Measurements from ENCODE around the gene MUC3A.
"Not testable (repeated sequence)": the region's sequence is repeated elsewhere in the genome, so short reads cannot be mapped to it uniquely, and the experiment has no call there.

MUC3A gene

DNA sequence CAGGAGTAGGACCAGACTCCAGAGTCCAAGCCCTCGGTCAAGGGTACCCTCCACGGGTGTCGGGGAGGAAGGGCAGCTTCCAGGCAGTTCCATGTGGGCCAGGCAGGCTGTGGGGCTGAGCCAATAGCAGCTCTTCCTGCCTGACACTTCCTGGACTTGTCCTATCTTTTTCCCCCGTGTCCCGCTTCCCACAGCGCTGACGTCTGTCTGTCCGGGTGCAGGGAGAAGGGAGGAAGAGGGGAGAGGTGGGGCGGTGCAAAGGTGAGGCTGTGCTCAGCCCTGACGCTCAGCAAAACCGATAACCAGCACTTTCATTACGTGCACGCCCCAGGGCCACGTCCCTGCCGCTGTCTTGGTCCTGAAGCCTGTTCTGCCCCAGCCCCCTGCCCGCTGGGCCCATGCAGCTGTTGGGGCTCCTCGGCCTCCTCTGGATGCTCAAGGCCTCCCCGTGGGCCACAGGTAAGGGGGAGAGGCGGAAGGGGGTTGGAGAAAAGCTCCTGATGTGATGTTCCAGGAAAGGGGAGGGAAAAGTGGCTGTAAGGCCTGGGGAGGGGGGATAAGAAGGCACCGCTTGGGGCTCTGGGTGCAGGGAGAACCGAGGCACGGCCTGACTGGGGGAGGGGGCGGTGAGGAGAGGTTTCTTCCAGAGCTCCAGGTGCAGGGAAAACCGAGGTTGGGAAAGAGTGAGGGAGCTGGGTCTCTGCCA lies at the start of gene MUC3A:
Gene MUC3A (plus strand): TSS at position 308 of the 706 bp plus-strand sequence. CDS start 91 bp downstream, at position 399.
- DNase-seq, result no peak

DNA sequence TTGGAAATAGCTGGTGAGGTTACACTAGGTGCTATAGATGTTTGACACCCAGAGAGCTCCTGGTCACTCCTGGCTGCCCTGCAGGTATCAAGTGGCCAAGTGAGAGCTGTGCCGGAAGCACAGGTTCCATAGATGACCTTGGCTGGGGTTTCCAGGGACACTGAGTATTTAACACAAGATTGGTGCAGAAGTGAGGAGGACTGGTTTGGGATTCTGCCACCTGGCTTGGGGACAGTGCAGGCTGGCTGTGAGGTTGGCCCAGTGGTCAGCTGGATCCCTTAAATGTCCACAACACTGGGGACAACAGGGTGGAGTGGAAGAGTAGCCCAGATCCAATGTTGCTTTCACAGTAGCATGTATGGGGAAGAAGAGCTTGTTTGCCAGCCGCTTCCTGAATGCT lies 48.4 kb upstream of the MUC3A start:
- no peak for DNase-seq

- DNase-seq, result no peak
These were observed 47.4 kb upstream of the MUC3A start for GRCh38 chr7:100901921-100902332.

GRCh38 chr7:100902638-100903037 lies 46.7 kb upstream of the MUC3A start:
- no peak for DNase-seq

DNA sequence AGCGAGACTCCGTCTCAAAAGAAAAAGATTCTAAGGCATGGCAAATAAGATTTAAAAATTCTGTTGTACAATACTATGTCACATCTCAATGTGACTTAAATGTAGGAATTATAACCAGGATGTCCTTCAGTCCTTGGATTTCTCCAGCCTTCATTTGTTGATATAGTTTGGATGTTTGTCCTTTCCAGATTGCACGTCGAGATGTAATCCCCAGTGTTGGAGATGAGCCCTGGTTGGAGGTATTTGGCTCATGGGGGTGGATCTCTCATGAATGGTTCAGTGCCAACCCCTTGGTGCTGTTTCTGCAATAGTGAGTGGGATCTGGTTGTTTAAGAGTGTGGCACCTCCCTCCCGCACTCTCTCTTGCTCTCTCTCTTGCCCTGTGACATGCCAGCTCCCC lies 40.8 kb upstream of the MUC3A start:
- DNase-seq, result no peak

DNA sequence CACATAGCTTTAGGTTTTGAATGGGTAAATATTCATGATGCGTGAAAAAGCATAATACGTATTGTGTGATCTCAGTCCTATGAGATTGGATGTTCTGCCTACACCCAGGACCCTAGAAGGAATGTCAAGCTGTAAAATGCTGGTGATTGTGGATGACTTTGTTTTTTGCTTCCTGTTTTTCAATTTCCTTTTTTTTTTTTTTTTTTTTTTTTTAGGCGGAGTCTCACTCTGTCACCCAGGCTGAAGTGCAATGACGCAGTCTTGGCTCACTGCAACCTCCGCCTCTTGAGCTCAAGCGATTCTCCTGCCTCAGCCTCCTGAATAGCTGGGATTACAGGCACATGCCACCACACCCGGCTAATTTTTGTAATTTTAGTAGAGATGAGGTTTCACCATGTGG lies 38.9 kb upstream of the MUC3A start:
- not testable (repeated sequence) for DNase-seq

- no peak for DNase-seq
These were observed 37.9 kb upstream of the MUC3A start for GRCh38 chr7:100911484-100911883.

GRCh38 chr7:100914208-100914878 lies 35.0 kb upstream of the MUC3A start:
- DNase-seq, result no peak

GRCh38 chr7:100914879-100915447 lies 34.4 kb upstream of the MUC3A start:
- no peak for DNase-seq

- not testable (repeated sequence) for DNase-seq
These were observed 30.0 kb upstream of the MUC3A start for GRCh38 chr7:100919335-100919734.

DNA sequence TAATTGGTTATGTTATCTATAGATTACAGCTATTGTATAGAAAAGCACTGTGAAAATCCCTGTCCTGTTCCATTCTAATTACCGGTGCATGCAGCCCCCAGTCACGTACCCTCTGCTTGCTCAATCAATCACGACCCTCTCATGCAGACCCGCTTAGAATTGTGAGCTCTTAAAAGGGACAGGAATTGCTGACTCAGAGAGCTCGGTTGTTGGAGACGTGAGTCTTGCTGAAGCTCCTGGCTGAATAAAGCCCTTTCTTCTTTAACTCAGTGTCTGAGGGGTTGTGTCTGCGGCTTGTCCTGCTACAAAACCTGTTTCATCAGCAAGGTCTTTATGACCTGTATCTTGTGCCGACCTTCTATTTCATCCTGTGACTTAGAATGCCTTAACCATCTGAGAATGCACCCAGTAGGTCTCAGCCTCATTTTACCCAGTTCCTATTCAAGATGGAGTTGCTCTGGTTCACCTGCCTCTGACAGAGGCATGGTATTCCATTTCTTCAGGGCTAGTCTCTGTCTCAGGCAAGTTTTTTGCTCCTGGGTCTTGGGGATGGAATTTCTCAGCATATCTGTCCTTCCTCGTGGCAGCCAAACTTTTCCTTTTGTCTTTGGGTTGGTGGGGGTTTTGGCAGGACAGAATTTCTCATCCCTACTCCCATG lies 29.4 kb upstream of the MUC3A start:
- not testable (repeated sequence) for DNase-seq

DNA sequence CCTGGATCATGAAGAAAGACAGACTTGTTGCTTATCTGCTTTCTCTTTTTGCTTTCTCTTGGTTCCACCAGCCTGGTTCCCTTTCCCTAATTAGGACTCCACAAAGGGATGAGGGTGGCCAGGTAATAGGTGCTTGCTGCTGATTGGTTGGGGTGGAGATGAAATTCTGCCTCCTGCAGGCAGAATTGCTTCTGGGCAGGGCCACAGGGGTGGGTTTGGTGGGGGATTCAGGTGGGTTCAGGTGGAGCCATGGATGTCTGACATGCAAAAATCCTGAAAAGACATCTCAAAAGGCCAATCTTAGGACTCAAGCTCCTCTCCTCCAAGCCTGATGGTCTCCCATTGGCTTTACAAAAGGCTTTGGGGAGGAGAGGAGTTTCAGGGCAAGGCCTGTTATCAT lies 28.3 kb upstream of the MUC3A start:
- no peak for DNase-seq

GRCh38 chr7:100923616-100924015 lies 25.7 kb upstream of the MUC3A start:
- DNase-seq, result not testable (repeated sequence)

GRCh38 chr7:100929808-100930174 lies 19.5 kb upstream of the MUC3A start:
- DNase-seq, result no peak

DNA sequence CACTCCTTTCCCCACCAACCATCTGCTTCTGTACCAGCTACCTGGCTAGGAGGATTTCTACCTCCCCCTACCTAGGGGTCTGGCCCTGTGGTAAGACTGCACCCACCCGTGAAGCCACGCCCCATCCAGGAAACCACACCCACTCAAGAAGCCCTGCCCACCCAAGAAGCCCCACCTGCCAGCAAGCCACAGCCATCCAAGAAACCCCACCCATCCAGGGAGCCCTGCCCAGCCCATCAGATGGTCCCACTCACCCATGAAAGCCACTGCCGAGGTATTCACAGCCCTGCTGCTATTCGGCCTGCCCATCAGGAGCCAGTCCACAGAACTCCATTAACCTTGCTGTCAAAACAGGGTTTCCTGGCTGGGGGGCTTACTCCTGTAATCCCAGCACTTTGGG lies 15.6 kb upstream of the MUC3A start:
- DNase-seq, result no peak

GRCh38 chr7:100935381-100935780 lies 14.0 kb upstream of the MUC3A start:
- DNase-seq, result not testable (repeated sequence)

DNA sequence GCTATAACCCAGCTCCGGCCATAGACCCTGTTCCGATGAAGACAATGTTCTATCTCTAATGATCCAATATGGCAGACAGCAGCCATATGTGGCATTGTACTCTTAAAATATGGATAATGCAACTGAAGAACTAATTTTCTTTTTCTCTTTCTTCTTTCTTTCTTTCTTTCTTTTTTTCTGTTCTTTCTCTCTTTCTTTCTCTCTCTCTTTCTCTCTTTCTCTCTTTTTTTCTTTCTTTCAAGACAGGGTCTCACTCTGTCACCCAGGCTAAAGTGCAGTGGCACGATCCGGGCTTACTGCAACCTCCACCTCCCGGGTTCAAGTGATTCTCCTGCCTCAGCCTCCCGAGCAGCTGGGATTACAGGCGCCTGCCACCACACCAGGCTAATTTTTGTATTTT lies 13.2 kb upstream of the MUC3A start:
- not testable (repeated sequence) for DNase-seq

DNA sequence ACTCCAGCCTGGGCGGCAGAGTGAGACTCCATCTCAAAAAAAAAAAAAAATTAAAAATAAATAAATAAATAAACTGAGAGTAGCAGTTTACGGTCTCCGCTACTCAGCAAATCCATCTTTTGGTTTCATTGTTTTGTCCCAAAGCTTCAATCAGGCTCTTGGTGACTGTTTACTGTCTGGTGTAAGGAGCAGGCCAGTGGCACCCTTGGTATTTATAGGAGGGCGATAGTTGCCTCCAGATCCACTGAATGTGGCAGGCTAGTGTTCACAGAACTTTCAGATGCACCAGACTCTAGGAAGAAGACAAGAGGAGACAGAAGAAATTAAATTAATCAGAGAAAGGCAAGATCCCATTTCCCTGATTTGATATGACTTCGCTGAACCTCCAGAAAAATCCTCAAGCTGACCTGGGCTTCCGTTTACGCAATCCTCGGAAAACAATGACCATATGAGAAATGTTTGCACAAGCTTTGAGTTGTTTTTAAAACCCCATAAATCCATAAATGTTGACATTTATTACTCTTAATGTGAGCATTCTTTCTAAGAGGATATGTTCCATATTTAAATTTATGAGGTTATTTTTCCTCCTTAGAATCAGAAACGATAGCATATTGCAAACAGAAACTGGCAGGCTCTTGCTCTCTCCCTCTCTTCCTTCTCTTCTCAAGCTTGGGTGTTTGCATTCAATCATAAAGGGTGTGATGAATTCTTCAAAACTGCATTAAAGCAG lies 7.1 kb upstream of the MUC3A start:
- DNase-seq, result no peak

- no peak for DNase-seq
These were observed 5.6 kb upstream of the MUC3A start for GRCh38 chr7:100943693-100944092.

DNA sequence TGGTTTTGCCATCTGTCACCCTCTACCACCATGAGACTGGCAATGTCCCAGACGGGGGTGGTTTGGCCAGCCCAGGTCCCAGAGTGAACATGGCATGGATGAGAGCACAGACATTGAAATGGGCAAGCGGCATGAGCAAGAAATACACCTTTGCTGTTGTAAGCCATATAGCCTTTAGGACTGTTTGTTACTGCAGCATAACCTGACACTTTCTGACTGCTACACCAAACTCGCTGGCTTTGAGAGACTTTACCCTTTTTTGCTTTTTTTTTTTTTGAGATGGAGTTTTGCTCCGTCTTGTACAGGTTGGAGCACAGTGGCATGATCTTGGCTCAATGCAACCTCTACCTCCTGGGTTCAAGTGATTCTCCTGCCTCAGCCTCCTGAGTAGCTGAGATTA lies 5.2 kb upstream of the MUC3A start:
- no peak for DNase-seq

GRCh38 chr7:100946111-100946510 lies 3.2 kb upstream of the MUC3A start:
- DNase-seq, result no peak

DNA sequence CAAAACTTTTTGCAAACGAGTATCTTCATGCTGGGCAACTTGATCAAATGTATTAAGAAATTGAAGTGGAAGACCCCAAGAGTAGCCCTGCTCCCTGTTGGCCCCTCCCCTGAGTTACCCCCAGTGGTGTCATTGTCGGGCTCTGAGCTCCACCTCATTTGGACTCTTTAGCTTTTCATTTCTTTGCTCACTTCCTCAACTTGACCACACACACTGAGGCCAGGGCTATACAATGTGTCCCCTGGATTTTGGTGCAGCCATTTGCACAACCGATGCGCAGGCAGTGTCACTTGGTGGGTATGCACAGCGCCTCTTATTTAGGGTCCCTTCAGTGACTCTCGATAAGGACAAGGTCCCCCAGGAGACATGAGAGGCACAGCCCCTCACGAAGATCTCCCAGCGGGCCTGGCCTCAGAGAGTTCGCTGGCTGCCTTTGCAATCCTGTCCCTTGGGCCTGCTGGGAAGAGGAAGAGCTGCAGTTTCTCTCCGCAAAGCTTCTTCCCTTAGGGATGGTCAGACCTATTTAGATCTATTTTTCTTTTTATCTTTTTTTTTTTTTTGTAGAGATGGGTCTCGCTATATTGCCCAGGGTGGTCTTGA lies 2.5 kb upstream of the MUC3A start:
- DNase-seq, result no peak

GRCh38 chr7:100947792-100948191 lies 1.5 kb upstream of the MUC3A start:
- DNase-seq, result no peak

Measured in islet precursor cell (in vitro differentiated cells).